Measurements from ENCODE around the gene HUS1.

HUS1 gene

DNA sequence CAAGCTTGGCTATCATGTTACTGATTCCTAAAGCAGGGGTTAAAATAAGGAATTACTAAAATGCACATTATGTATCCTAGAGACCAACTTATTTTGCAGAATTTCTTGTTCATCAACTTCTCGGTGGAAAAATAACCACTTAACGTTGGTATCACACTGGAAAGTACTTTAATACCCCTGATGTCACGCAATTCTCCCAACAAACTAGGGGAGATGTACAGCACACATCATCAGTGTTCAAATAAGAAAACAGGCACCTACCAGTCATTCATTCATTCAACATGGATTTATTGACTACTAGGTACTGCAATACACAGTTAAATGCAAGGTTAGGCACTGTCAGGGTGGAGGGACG is 648 bp downstream of the HUS1 start:
- DNase-seq, result no peak

DNA sequence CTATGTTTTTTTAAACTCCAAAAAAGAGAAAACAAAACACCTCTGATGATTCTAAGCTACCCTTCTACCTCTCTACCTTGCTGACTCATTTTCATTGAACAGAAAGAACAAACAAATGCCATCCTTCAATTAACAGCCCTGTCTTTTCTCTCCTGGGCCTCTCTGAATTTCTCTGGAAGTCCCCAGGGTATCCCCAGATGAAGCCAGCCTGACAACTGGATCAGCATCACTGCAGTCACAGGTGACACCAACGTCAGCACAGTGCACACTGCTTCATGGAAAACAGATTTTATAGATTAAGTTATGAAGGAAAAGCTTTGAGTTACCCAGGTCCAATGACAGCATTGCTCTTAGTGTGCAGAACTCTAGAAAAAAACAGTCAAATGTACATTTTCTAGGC is 5.7 kb downstream of the HUS1 start:
- DNase-seq, result no peak

DNA sequence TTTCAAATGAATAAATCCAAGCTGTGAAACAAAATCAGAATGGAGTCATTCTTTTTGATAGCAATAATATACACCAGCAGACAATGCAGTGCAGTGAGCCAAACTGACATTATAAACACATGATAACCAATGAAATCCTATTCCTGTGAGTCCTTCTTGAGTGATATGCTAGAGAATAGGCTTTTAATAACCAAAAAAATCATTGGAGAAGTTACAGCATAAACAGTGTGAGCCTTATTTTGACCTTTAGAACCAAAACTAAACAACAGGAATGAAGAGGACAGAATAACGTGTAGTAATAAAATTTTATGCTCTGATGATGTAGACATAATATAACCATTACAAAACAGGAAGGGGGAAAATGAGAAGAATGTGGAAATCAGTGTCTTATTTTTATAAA is 8.7 kb downstream of the HUS1 start:
- no peak for DNase-seq

DNA sequence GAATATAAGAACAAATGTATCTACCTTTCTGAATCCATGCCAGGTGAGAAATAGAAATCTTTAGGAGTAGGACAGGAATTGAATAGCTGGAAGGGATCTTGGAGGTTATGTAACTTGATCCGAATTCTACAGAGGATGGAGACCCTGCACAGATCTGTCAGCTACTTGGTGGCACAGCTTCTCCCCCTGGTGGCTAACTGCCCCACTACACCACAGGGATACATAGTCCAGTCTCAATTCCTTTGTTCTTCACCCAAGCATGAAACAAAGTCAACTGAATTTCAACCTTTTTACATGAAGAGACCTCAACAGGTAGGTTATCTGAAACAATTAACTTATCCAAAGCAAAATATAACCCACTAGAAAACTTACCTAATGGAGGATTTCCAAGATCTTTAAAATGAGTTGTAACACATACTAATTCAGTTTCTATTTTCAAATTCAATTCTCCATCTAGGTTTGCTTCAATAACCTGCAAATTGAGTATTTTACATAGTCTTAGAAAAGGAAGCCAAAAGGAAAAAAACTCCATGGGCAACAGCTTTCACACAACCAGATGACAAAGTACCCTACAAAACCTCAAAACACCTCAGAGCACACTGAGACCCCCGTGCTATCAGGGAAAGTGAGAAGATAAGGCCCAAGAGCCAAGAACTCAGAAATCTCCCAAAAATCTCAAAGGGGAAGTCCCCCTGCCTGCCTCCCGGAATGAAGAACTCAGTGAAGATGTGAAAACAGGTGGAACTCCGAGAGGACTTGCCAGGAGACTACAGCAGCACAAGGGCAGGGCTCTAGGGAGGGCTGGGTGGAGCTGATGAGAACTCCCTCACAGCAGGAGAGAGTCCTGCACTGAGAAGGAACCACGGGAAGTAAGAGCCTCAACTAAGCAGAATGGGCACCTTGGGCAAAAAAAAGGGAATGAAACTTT is 10.3 kb downstream of the HUS1 start:
- DNase-seq, result peak; percentile 41

DNA sequence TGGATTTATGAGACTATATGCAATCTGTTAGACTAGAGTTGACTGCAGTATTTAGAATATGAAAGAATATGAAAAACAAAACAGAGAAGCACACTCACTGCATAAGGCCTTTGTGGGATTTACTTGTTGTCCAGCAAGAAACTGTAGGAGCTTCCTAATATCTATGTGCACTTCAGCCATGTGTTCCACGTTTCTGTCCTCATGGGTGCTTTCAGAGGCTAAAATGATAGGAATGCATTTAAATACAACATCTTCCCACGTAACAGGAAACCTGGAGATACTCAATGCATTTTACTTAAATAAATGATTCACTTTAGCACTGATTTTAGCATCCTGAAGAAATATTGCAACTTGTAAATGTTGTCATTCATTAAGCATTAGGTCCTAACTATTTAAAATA is 11.7 kb downstream of the HUS1 start:
- no peak for DNase-seq

DNA sequence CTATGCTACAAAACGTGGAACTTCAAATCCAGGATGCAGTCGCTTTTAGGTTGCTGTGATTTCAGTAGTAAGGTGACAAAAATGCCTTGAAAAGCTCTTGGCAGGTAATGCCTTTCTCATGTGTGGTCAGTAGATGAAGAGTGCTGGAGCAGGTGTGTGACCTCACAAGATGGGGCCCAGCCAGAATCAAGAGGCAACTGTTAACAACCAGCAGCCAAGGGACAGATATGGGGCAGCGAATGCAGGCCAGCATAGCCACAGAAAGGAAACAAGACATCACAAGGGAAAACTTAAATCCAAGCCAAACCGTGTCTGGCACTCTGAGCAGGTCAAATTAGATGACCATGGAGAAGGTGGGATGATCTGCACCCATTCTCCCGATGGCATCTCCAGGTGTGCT is 12.3 kb downstream of the HUS1 start:
- no peak for DNase-seq

DNA sequence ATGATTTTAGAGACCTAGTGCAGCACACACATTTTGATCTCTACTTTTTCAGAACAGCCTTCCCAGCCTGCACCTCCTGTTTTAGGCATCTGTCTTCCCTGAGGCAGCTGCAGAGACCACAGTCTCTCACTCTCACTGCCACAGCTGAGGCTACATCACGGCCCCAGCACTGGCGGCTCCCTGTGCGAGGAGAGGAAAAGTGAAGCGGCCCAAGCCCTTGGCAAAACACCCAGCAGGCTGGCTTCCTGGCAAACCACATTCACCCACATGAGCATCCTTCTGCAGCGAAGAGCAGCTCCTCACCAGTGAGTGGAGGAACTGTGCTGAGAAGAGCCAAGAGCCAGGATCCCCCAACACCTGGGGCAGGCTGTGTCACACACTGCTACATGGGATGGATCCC is 14.0 kb downstream of the HUS1 start:
- no peak for DNase-seq

DNA sequence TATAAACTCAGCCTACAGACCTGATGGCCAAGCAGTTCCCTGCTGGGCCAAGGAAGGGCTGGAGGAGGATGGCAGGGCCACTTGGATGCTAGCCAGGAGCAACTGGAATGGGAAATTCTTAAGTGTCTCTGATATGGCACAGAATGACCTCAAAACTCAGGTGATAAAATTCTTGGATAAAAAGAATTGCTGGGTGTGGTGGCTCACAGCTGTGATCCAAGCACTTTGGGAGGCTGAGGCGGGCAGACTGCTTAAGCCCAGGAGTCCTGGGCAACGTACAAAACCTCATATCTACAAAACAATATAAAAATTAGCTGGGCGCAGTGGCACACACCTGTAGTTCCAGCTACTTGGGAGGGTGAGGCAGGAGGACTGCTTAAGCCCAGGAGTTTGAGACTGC is 17.2 kb downstream of the HUS1 start:
- DNase-seq, result no peak

DNA sequence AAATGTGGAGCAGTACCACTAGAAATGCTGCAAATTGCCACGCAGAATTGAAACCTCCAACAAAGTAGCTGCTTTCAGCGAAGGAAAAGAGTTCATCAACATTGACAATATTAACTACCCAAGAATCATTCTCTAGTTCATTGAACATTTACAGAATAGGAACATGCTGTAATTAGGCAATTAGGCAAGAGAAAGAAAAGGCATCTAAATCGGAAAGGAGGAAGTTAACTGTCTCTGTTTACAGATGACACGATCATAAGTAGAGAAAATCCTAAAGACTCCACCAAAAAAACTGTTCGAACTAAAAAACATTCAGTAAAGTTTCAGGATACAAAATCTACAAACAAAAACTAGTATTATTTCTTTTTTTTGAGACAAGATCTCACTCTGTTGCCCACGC is 22.3 kb downstream of the HUS1 start:
- no peak for DNase-seq

DNA sequence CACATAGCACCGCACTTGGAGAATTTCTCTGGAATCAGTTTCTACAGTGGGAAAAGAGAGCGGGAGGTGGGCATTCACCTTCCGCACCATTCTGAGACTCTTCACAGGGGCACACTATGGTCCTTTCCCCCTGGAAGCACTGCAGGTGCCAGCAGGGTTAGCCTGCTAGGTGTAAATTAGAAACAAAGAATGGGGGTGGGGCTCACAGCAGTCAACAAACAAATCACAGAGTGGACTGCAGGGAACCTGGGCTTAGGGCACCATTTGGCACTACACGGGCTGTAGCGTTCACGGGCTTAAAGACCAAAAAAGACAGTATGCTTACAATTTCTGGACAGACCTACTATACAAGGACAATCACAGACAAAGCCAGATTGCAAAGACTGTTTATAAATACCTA is 23.2 kb downstream of the HUS1 start:
- DNase-seq, result no peak

DNA sequence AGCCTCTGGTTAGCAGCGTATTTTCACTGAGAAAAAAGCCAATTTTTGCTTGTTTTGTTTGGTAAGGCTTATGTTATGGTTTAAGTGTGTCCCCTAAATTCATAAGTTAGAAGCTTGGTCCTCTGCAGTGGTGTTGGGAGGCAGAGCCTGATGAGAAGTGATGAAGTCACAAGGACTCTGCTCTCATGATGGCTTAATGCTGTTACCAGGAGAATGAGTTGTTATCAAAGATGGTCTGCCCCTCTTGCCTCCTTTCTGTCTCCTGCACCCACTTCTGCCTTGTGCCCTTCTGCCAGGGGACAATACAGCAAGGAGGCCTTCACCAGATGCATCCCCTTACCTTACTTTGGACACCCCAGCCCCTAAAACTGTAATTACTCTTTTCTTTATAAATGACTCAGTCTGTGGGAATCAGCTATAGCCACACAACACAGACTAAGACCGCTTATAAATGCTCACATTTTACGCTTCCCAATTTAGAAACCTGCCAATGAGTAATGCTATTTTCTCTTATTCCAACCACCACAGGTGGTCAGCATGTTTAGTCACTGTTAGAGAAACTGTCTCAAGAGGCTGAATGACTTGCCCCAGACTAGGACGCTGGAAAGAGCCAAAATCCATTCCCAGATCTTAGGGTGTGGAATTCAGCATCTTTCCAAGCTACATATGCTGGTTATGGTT is 25.0 kb downstream of the HUS1 start:
- DNase-seq, result no peak

DNA sequence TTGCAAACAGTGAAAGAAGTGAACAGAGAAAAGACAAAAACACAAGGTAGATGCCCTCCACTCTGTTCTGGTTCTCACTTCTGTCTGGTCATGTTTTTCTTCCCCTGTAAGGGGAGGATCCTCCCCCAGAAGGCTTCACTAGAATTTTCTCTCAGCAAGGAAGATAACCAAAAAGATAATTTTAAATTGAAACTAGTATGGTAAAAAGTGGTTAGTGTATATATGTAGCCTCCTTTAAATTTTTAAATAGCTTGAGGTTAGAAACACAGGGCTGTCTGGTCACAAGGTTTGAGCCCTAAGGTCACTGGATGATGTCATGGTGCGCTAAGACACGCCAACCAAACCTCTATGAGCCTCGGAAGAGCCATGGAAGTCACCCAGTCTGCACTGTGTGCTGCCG is 25.6 kb downstream of the HUS1 start:
- no peak for DNase-seq

DNA sequence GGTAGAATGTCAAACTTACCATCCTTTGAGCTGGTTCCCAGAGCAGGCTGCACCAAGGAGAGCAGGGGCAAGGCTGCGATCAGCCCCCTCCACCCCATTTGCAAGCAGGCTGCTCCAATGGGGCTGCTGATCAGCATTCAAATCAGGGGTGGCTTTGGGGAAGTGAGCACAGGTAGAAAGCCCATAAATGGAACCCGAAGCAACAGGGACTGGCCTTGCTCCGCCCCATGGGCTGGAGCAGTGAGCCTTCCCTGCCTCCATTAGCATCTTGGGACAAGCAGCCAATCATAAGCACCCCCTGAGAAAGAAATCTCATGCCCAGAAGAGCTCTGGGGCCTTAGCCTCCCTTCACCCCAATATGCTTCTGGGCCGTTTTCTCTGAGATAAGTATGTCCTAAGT is 27.2 kb downstream of the HUS1 start:
- DNase-seq, result no peak

DNA sequence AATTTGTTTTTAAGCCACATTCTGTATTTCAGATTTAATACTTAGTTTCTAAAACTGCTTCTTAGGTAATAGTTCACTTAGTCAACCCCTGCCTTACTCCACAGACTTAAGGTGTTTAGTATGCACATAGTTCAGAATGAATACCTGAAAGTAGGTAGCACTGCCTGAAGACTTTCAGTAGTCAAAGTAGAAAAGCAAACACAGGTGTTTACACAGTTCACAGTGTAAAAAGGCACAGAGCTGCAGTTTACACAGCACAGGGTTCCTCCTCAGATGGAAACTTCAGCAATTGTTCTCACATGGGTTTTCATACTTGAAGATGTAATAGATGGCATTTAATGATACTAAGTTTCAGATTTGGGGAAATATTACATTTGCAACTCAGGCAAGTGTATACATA is 28.0 kb downstream of the HUS1 start:
- no peak for DNase-seq

DNA sequence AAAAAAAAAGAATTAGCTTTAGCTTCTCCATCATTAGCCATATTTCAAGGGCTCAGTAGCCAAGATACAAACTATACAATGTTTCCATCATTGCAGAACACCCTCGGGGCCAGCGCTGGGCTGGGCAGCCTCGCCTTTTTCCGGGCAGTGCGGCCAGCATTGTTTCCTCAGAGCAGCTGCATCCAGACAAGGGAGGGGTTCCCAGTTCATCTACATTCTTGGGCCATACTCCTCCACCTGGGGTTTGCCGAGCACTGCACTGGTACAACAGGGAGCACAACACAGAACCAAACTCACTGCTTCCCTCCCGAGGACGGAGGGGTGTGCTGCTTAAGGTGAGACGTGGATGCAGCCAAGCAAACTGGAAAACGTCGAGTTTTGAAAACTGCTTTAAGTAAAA is 28.7 kb downstream of the HUS1 start:
- DNase-seq, result no peak

DNA sequence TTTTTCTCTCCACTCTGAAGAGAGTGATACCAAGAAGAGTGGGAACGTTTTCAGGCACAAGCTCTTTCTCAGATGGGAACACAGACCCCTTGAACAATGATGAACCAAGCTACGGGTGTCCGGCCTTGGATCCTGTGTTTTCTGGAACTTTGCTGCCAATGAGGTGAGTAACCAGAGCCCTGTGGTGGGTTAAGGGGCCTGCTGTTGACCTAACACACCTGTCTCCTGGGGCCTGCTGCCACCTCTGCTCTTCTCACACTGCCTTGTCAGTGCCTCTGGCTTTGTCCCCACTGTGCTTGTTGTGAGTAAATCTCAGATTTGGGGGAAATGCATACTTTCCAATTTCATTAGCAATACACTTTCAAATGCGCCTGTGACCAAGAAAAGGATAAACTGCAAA is 29.7 kb downstream of the HUS1 start:
- no peak for DNase-seq

DNA sequence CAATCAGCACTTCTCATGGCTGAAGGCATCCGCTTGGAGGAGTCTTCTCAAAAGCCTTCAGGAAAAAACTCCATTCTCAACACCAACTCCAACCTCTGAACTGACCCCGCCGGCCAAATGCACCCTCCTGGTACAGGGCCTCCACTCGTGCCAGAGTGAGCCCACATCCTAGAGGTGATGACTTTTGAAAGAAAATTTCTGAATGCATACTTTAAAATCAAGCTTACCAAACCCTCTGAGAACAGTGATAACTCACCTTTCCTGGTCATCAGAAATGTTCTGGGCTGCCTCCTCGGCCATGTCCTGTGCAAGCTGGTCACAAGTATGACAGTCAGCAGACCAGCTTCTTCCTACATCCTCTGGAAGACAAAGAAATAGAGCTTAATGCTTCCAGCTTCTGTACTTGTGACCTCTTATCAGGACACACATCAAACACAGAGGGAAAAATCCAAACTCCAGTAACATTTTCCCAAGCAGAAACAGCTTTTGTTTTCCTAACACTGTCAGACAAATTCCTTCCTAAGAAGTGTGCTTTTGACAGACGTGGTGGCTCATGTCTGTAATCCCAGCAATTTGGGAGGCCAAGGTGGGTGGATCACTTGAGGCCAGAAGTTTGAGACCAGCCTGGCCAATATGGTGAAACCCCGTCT is 31.1 kb downstream of the HUS1 start, which contains the start of gene PKD1L1:
Gene PKD1L1 (minus strand): TSS at position 326 of the 650 bp plus-strand sequence. CDS start 26 bp downstream, at position 300.
- DNase-seq, result no peak

DNA sequence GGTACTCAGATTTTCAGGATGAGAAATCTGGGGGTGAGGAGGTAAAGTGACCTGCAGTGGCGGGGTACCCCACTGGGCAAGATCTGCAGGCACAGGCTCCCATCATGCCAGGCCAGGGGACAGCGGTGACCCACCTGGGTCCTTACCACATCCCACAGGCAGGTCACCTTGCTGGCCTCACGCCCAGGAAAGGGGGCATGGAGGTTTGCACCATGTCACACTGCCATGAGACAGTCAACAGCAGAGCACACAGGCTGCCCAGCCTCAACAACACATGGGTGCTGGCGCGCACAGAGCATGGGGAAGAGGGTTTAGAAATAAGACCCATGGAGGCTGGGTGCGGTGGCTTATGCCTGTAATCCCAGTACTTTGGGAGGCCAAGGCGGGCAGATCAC is 32.1 kb downstream of the HUS1 start:
- no peak for DNase-seq

DNA sequence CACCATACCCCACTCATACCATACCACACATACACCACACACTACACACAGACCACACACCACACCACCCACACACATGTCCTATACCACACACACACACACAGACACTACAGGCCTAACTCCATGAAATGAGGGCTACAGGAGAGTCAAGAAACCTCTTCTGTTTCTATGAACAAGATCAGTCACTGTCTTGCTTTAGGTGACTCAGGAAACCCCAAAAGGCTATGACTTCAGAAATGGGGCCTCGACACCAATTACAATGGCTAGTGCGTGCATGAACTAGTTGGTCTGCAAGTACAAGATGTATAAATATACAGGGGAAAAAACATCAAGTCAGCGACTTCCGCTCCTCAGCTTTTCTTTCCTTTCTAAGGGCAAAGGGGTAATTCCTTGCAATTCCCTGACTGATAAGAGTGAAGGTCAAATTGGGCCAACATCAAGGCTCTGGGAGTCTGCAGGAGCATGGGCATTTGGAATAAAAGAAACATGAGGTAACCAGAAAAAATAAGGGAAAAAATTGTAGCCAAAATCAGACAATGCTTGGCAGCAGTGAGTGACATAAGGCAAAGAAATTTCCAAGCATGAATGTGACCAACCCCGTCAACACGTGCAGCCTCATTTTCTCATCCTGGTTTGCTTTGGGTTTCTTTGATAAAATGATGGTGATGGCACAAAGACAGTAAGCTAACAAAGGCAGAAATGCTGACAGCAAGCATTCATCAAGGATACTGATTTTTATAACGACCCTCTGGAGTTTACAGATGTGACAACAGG is 32.6 kb downstream of the HUS1 start:
- no peak for DNase-seq

DNA sequence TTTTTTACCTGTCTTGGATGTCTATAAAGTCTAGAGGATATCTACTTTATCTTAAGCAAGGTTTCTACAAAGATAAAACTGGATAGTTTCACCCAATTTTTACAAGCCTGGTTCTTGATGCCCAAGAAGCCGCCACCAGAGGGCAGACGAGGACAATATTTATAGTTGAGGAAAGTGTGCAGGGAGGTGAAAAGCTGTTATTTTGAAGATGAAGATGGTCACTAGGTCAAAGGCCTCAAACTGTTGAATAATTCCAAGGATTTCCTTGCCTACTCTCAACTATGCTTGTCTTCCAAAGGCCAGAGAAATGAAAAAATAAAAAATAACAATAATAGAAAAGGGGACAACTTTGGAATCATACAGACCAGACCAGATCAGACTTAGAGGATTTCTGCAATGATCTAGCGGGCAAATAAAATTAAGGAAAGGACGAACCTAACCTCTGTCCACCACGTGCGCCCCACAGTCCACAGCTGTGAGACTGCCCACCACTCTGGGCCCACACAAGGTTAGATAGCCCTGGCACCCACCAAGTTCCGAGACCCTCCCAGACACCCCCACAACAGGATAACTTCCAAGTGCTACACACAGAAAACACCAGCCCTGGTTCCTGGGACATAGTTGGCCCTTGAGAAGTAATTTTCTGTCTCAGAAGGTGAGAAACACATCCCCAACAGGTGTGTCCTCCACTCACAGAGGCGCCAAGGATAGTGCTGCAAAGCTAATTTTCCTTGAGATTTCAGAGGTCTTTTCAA is 34.0 kb downstream of the HUS1 start:
- peak; percentile 32 for DNase-seq

DNA sequence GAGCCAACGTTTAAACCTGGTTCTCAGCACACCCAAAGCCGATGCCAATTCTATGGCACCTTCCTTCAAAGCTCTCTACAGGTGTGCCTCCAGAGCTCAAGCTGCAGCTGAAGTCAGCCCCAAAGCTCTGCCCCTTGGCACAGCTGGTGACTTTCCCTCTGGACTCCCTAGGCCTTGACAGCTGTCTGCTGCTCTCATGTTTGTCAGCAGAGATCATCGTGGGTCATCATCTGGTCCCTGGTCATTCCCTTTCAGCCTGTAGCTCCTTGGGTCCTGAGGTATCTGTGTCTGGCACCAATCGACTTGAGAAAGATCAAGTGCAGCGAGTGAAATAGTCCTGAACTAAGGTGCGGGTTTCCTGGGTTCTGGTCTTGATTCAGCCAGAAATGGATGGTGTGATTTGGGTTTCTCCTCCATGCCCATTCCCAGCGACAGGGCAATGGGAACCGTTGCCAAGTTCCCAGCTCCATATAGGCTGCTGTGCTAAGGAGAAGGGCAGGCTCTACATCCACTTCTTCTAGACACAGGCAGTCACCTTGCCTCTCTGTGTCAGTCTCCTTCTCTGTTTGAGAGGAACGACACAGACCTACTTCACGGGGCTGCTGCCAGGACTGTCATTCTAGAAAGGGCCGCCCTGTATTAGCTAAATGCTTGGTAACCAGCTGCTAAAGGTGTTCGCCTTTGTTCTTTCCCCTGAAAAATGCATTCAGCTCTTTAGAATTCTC is 34.7 kb downstream of the HUS1 start:
- DNase-seq, result no peak

All from kidney glomerular epithelial cell (primary cell).